H1 (cell line): ENCODE results near the gene INO80C. TPM values are rescaled to one million over a fixed set of nuclear protein-coding genes. Genes with fewer than 3 reads are reported as not detected.

Experiments
- CTCF ChIA-PET: fragments of 300-600 bp; sonication (Branson Sonifier 250); formaldehyde crosslinking; loops from one replicate; lab custom pipeline; 2021; ENCODE audit not compliant: partially characterized antibody; lab: Charles Lee
- POLR2A ChIA-PET: fragments of 300-600 bp; sonication (Branson Sonifier 250); formaldehyde crosslinking; loops from one replicate; lab custom pipeline; 2021; ENCODE audit warnings: inconsistent platforms; ENCODE audit not compliant: partially characterized antibody; lab: Charles Lee
- DNase-seq, 2 experiments: peaks; one replicate each; pipeline versions ENCODE4 v3.0.0 to v3.0.0-alpha.2; 2010 to 2022; ENCODE audit warnings: low spot score in 2 of 2, low read depth in 1 of 2, mixed read lengths in 1 of 2
- FAIRE-seq: peaks from 2 replicates; lab custom pipeline; 2011; peaks lifted over from hg19 to GRCh38; lab: Jason Lieb, UNC
- H2AFZ ChIP-seq: 2 replicates; pipeline ENCODE4 v1.8.1; 2012; ENCODE audit warnings: low read length, inconsistent platforms
- H2AK5ac ChIP-seq: 2 replicates; pipeline ENCODE4 v1.6.1; 2013; ENCODE audit warnings: low read depth, low read length
- H2BK120ac ChIP-seq: replicated peaks from 2 replicates; pipeline ENCODE3; 2013; ENCODE audit warnings: low read depth, low read length, inconsistent platforms
- H2BK12ac ChIP-seq: 2 replicates; pipeline ENCODE4 v1.6.1; 2013; ENCODE audit warnings: low read depth, low read length
- H2BK15ac ChIP-seq: 2 replicates; pipeline ENCODE4 v1.6.1; 2013; ENCODE audit warnings: low read length
- H2BK20ac ChIP-seq: 2 replicates; pipeline ENCODE4 v1.6.1; 2013; ENCODE audit warnings: low read length
- H2BK5ac ChIP-seq: 2 replicates; pipeline ENCODE4 v1.6.1; 2013; ENCODE audit warnings: low read depth, low read length
- H3K14ac ChIP-seq: 2 replicates; pipeline ENCODE4 v1.6.1; 2013; ENCODE audit warnings: inconsistent platforms; ENCODE audit not compliant: insufficient read length
- H3K18ac ChIP-seq: 2 replicates; pipeline ENCODE4 v1.6.1; 2013; ENCODE audit warnings: low read length; ENCODE audit errors: extremely low read depth
- H3K23ac ChIP-seq: 2 replicates; pipeline ENCODE4 v1.6.1; 2013; ENCODE audit warnings: inconsistent platforms; ENCODE audit not compliant: insufficient read length
- H3K23me2 ChIP-seq: 2 replicates; pipeline ENCODE4 v1.6.1; 2013; ENCODE audit warnings: low read depth, low read length
- H3K27ac ChIP-seq: 2 replicates; pipeline ENCODE4 v1.6.1; 2011; ENCODE audit warnings: low read depth, low read length, inconsistent platforms
- H3K27me3 ChIP-seq, 4 experiments: replicated peaks in 1 of 4; 1 replicate in 1 of 4; 2 replicates in 3 of 4; pipeline versions ENCODE4 v1.6.1 to v1.8.1; 2011 to 2013; ENCODE audit warnings: low read length in 3 of 4, mild to moderate bottlenecking in 3 of 4, inconsistent platforms in 2 of 4, mixed read lengths in 2 of 4, moderate library complexity in 1 of 4; ENCODE audit not compliant: control insufficient read depth in 3 of 4, insufficient read depth in 3 of 4; ENCODE audit errors: extremely low read depth in 1 of 4
- H3K36me3 ChIP-seq, 4 experiments: 2 replicates each; pipeline versions ENCODE4 v1.6.1 to v1.8.1; 2011 to 2013; ENCODE audit warnings: mild to moderate bottlenecking in 4 of 4, low read length in 3 of 4, moderate library complexity in 2 of 4, control low read depth in 1 of 4, inconsistent platforms in 1 of 4; ENCODE audit not compliant: insufficient read depth in 4 of 4, control insufficient read depth in 2 of 4
- H3K4ac ChIP-seq: replicated peaks from 2 replicates; pipeline ENCODE3; 2013; ENCODE audit warnings: low read length, low read depth, mixed read lengths, inconsistent platforms; ENCODE audit not compliant: insufficient read length
- H3K4me1 ChIP-seq, 4 experiments: replicated peaks in 1 of 4; 1 replicate in 1 of 4; 2 replicates in 3 of 4; pipeline versions ENCODE4 v1.6.1 to v1.8.1; 2011 to 2013; ENCODE audit warnings: low read length in 3 of 4, inconsistent platforms in 2 of 4, mixed read lengths in 1 of 4; ENCODE audit not compliant: insufficient read depth in 4 of 4, control insufficient read depth in 3 of 4
- H3K4me2 ChIP-seq, 2 experiments: 2 replicates each; pipeline versions ENCODE4 v1.6.1 to v1.8.1; 2011 to 2013; ENCODE audit warnings: low read depth in 2 of 2, low read length in 2 of 2, control low read depth in 1 of 2, inconsistent platforms in 1 of 2, mild to moderate bottlenecking in 1 of 2; ENCODE audit not compliant: insufficient read depth in 1 of 2
- H3K4me3 ChIP-seq, 4 experiments: fragments of 200-600, 300-600 bp in 1 of 4; sonication (generic), shearing (Covaris generic), sonication (Bioruptor Twin) in 1 of 4; 2 replicates each; pipeline versions ENCODE4 v1.5.1 to v1.8.1; 2011 to 2016; ENCODE audit warnings: low read length in 4 of 4, low read depth in 3 of 4, control low read depth in 2 of 4, inconsistent platforms in 2 of 4, mild to moderate bottlenecking in 2 of 4, mixed read lengths in 1 of 4, moderate library complexity in 1 of 4; ENCODE audit not compliant: insufficient read depth in 2 of 4; ENCODE audit errors: extremely low read depth in 1 of 4
- H3K56ac ChIP-seq: replicated peaks from 2 replicates; pipeline ENCODE3; 2013; ENCODE audit warnings: low read depth, mild to moderate bottlenecking, mixed read lengths, low read length, inconsistent platforms; ENCODE audit not compliant: insufficient read length
- H3K79me1 ChIP-seq: 2 replicates; pipeline ENCODE4 v1.6.1; 2013; ENCODE audit warnings: low read depth, low read length, control low read depth
- H3K79me2 ChIP-seq, 2 experiments: 2 replicates each; pipeline versions ENCODE4 v1.6.1 to v1.8.1; 2012 to 2013; ENCODE audit warnings: low read length in 2 of 2, mild to moderate bottlenecking in 2 of 2, inconsistent platforms in 1 of 2; ENCODE audit not compliant: insufficient read depth in 2 of 2, control insufficient read depth in 1 of 2
- H3K9ac ChIP-seq, 4 experiments: replicated peaks in 1 of 4; 1 replicate in 1 of 4; 2 replicates in 3 of 4; pipeline versions ENCODE4 v1.6.1 to v1.8.1; 2011 to 2013; ENCODE audit warnings: low read depth in 3 of 4, low read length in 3 of 4, control low read depth in 2 of 4, mild to moderate bottlenecking in 2 of 4, moderate library complexity in 2 of 4, inconsistent platforms in 1 of 4; ENCODE audit errors: extremely low read depth in 1 of 4
- H3K9me3 ChIP-seq, 2 experiments: 2 replicates each; pipeline versions ENCODE4 v1.6.1 to v1.8.1; 2012 to 2013; ENCODE audit warnings: mild to moderate bottlenecking in 2 of 2, moderate library complexity in 2 of 2, control low read depth in 1 of 2, inconsistent platforms in 1 of 2, low read depth in 1 of 2, low read length in 1 of 2, mixed read lengths in 1 of 2; ENCODE audit not compliant: insufficient read depth in 2 of 2
- H4K20me1 ChIP-seq, 2 experiments: replicated peaks in 1 of 2; 2 replicates each; pipeline versions ENCODE3 to v1.8.1; 2011 to 2013; ENCODE audit warnings: inconsistent platforms in 2 of 2, low read length in 2 of 2, mild to moderate bottlenecking in 1 of 2; ENCODE audit not compliant: insufficient read depth in 2 of 2, control insufficient read depth in 1 of 2
- H4K5ac ChIP-seq: 2 replicates; pipeline ENCODE4 v1.6.1; 2013; ENCODE audit warnings: low read length, low read depth, mixed read lengths, inconsistent platforms; ENCODE audit not compliant: insufficient read length
- H4K8ac ChIP-seq: 2 replicates; pipeline ENCODE4 v1.8.0; 2013; ENCODE audit warnings: mild to moderate bottlenecking, moderate library complexity, low read length, inconsistent platforms; ENCODE audit not compliant: insufficient read depth; ENCODE audit errors: extremely low read depth
- H4K91ac ChIP-seq: replicated peaks from 2 replicates; pipeline ENCODE3; 2013; ENCODE audit warnings: low read length, mixed read lengths, inconsistent platforms; ENCODE audit not compliant: insufficient read length
- TAF1 ChIP-seq: IDR thresholded peaks from 2 replicates; pipeline ENCODE4 v1.6.1; 2011; ENCODE audit warnings: mild to moderate bottlenecking, low read depth, low read length
- WGBS, 2 experiments: shearing (Covaris generic) in 1 of 2; methylation state at CpG; one replicate each; pipeline versions ENCODE4 v1.1.6 to v1.1.7; 2013 to 2015; ENCODE audit warnings: low lambda C conversion rate in 2 of 2, mixed read lengths in 2 of 2, inconsistent platforms in 1 of 2, low coverage in 1 of 2, missing lambda C conversion rate in 1 of 2; ENCODE audit not compliant: insufficient replicate concordance in 2 of 2, insufficient coverage in 1 of 2, insufficient read length in 1 of 2; ENCODE audit errors: extremely low coverage in 1 of 2, missing lambda C conversion rate in 1 of 2; 5-methylcytosine and 5-hydroxymethylcytosine counted together
- polyA plus RNA-seq, 7 experiments: library from polyadenylated mRNA; depleted of rRNA in 3 of 7; stranded (reverse) in 5 of 7; unstranded in 2 of 7; fragments of >200 nt in 5 of 7; fragments of 200-250 nt in 2 of 7; gene quantifications; 1 replicate in 5 of 7; 2 replicates in 1 of 7; 4 replicates in 1 of 7; pipeline versions ENCODE4 v1.2.1 to v1.2.3, GENCODE V29; 2011 to 2013; ENCODE audit warnings: missing spikeins in 2 of 7, mixed read lengths in 2 of 7
- total RNA-seq: library from RNA; stranded (reverse); fragmentation: NEBNext Ultra II Directional; extraction: Animal tissue kit (Norgen Biotek cat#: 25700); gene quantifications from 2 replicates; pipeline ENCODE4 v1.2.1, GENCODE V29; 2021

INO80C gene
- total and polyA plus RNA-seq, 2 of the 8 experiments (the other 6 are each of a cell fraction or from before 2014, with no cell fraction given) = 30.1 to 48.9 TPM

DNA sequence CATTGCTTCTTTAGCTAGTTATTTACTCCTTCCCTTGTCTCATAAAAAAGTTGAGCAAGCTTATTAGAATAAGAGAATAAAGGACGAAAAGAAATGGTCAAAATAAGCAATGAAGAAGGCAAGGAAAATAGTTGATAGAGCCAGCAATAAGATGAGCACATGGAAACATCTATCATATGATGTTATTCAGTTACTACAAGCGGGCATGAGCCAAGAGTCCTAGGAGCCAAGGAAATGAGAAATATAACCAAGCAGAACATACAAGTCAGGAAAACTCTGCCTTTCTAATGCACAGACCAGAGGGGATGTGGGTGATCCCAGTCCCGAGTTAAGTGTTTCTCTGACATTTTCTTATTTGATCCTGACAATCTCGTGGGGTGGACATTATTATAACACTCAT, 33.9 kb downstream of the INO80C start:
- H3K4me2 ChIP-seq = no peak overlapping the region
- no peak overlapping the region for H3K14ac ChIP-seq
- no peak overlapping the region for H2BK120ac ChIP-seq
- peaks cover 0 to 2% of the 10 kb centered on the region in 2 experiments for H4K20me1 ChIP-seq
- H2AFZ ChIP-seq = no peak overlapping the region
- no peak overlapping the region for H2BK15ac ChIP-seq
- no peak overlapping the region for H3K9ac ChIP-seq
- no peak overlapping the region for H3K18ac ChIP-seq
- no peak overlapping the region for H3K23ac ChIP-seq
- no peak for TF ChIP-seq TAF1
- no peaks in the 10 kb centered on the region for H3K79me1 ChIP-seq
- no peak overlapping the region for H3K56ac ChIP-seq
- no peak overlapping the region for H3K4me3 ChIP-seq
- no peak overlapping the region for H2BK20ac ChIP-seq
- H3K27ac ChIP-seq = no peak overlapping the region
- H2BK5ac ChIP-seq = no peak overlapping the region
- no peak overlapping the region for H4K8ac ChIP-seq
- H3K4ac ChIP-seq = no peak overlapping the region
- ChIA-PET CTCF (no interaction called here), POLR2A (no interaction called here)
- no peaks in the 10 kb centered on the region for H3K27me3 ChIP-seq
- H3K9me3 ChIP-seq = no peaks in the 10 kb centered on the region
- no peak for DNase-seq
- H4K5ac ChIP-seq = no peak overlapping the region
- H2BK12ac ChIP-seq = no peak overlapping the region
- H3K79me2 ChIP-seq = no peaks in the 10 kb centered on the region
- H3K23me2 ChIP-seq = no peaks in the 10 kb centered on the region
- H4K91ac ChIP-seq = no peak overlapping the region
- WGBS, 2 experiments = 86% methylated on average over 4 of the region's 4 CpGs; no CpG with 5 or more reads in 1 of the 2 experiments
- H3K36me3 ChIP-seq = peaks cover 0 to 10% (median 0%) of the 10 kb centered on the region in 4 experiments; a peak in 1 of 8 replicates
- peaks cover 0 to 3% (median 2%) of the 10 kb centered on the region in 4 experiments; a peak in 2 of 7 replicates for H3K4me1 ChIP-seq
- no peak for FAIRE-seq
- no peak overlapping the region for H2AK5ac ChIP-seq
